ENCODE data around the gene ADORA1.

Gene ADORA1

DNA sequence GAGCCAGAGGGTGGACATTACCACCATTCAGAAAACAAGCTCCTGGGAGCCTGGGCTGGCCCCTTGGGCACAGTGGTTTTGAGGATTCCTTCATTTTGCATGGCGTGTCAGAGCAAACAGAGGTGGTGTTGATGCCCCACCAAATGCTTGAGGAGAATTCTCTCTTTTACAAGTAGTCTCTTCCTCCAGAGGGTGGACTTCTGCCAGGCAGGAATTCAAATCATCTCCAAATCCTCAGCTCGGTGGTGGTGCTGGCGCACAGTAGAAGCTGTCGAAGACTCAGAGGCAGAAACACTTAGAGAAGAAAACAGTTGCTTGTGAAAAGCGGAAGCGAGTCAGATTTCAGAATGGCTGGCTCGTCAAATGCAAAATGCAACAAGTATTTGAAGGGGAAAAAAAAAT is 62.4 kb downstream of the ADORA1 start:
- DNase-seq, result no peak

DNA sequence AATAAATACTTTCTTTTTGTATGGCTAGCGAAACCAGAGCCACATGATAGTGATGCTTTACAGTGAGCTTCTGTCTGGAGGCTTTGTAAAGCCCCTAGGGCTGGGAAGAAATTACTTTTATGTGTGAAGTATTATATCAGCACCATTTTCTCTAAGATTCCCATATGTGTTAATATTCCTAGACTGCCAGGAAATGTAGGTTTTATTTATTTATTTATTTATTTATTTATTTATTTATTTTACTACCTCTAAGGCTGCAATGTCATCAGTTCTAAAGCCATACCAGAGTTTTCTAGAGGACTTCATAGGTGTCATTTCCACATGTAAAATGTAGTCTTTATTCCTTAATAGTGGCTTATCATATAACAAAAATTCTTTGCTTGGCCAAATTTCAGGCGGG is 63.4 kb downstream of the ADORA1 start:
- DNase-seq, result no peak

DNA sequence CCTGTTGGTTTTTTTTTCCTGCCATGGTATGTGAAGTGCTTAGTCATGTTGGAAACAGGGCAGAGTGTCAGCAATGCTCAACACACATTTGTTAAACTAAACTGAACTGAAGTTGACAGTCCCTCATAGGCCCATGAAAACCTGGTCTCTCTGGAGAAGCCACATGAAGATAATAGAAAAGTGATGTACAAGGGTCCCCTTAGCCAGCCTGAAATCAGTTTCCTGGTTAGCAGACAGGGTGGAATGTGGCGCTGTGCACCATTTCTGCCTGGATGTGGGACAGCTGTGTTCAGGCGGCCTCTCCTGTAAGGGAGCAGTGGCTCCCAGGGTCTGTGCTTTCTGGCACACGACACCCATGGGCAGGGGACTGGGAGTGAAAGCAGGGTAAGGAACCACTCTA is 68.8 kb downstream of the ADORA1 start:
- no peak for DNase-seq

DNA sequence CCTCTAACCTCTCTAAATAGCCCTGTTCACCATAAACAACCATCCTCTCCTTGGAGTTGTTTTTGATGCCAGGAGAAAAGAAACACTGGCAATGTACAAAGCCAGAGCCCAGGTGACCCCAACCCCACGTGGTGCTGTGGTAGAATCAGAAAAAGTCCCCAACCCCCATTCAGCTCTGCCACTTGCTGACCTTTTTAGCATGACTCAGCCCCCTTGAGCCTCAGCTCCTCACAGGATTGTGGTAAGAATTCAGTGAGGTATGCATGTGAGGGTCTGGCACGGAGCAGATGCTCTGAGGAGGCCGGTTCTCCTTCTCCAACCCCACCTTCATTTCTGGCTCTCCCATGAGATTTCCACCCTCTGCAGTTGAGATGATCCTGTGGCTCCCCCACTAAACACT is 70.1 kb downstream of the ADORA1 start:
- no peak for DNase-seq

DNA sequence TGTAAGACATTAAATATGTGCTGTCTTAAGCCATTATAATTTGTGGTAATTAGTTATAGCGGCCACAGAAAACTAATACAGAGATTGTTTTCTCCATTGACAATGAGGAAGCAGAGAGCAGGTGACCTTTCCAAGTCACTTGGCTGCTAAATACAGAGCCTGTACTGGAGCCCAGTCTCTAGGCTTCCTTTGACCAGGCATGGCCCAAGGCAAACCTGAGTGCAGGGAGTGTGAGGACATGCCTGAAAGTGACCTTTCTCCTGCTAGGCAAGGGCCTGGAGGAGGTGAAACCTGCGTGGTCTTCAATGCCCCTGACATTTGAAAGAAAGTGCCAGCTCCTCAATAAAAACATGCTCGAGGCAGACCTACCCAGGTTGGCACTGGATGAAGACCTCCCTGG is 71.5 kb downstream of the ADORA1 start:
- no peak for DNase-seq

DNA sequence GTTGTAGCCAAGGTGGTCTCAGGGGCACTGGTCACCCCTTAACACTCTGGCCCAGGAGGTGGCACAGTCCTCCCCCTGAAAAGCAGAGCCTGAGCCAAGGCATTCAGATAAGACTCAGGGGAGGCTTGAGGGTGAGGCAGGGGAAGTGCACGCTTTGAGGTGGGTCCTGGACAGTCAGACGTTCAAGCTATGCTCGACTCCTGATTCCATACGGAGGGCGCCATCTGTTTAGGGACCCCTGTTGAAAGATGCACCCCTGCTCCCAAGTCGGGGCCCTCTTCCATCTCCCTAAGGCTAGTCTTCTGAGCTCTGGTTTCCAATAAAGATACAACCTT is 71.9 kb downstream of the ADORA1 start:
- no peak for DNase-seq

DNA sequence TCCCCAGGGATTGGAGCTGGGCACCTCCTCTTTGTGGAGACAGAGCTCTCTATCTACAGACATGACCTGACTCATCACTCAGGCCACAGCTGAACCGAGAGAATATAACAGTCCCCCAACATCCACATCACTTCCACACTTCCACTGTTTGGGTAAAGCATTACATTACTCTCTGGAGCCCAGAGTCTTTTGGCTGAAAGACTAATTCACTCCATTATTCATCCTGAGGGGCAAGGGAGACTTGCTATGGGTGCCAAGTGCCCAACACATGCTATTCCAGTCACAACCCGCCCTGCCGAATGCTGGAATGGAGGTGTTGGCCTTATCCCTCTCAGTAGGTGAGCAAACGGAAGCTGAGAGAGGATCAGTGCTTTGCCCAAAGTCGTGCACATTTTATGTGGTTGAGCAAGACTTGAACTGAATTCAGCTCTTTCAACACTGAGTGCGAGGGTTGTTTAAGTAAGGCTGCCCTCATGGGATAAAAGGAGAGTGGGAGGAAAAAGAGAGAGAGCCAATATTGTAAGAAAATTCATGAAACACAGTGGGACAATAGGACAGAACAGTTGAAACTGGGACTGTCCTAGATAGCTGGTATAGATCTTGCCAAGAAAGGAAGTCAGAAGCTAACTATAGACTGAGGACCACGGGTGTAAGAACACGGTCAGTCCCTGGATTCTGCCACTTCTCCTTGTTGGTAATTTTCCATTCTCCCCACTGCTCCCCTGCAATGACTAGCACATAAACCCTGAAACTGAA is 72.5 kb downstream of the ADORA1 start:
- DNase-seq, result peak; percentile 24 to 32

DNA sequence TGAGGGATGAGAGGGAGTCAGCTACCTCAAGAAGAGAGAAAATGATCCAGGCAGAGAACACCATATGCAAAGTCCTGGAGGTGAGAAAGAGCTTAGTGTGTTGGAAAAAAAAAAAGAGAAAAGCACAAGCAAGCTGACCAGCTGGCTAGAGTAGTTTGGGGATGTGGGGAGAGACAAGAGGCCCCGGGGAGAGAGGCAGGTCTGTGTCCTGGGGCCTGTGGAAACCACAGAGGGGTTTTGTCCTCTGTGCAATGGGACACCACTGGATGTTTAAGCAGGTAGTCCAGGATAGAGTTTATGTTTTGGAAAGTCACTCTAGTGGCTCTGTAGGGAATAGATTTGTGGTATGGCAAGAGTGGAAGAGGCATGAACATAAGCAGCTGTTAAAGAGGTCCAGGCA is 73.4 kb downstream of the ADORA1 start:
- no peak for DNase-seq

DNA sequence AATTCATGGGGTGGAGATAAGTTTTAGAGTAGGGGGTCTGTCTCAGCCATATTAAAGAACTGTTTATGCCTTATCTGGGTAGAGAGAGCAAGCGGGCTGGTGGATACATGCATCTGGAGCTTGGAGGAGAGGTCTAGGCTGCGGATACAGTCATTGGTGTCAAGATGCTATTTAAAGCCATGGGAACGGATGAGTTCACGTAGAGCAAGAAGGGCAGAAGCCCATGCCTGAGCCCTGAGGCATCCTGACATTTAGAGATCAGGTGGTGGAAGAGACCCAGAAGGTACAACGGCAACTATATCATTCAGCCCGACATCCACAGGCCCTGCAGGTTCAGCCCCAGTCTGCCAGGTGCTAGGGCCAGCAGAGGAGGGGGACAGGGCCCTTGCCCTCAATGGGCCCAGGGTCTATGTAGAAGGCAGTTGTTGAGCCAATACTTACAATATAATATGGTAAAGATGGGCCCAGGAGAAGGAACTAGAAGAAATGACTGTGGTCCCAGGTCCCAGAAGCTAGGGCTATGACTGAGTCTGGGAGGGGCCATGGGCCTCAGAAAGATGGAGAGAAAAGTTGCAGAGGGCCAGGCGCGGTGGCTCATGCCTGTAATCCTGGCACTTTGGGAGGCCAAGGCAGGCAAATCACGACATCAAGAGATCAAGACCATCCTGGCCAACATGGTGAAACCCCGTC is 74.1 kb downstream of the ADORA1 start:
- DNase-seq, result no peak

DNA sequence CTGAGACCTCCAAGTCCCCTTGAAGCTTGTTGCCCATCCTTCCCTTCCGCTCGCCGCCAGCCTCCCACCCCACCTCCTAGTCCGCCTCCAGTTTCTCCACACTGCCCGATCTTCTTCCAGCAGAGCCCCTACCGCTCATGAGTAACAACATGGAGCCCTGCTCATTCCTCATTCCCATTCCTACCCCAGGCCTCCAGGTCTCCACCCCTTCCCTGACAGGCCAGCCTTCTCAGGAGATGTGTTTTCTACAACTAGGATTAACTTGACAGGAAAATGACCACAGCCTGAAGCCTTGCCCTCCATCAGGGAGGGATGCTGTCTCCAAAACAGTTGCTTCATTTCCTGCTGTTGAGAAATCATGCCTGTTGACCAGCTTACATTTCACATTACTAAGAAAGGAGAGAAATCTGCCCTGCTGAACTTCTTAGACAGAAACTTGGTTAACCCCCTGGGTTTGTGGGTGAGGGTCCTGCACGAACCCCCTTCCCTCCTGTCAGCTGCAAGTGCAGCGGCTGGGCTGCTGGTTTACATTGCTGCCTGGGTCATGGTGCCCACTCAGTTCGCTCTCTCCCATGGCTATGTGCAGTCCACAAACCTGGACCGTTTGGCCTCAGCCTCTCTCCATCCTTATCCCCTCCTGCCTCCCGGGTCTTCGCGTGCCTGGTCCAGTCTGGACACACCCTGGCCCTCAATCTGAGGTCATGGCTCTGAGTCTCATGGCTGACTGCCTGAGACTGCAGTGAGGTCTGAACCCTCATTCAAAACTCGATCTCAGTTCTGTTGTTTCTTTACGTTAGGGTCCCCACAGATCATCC is 75.1 kb downstream of the ADORA1 start:
- DNase-seq, result peak; percentile 84 to 85

DNA sequence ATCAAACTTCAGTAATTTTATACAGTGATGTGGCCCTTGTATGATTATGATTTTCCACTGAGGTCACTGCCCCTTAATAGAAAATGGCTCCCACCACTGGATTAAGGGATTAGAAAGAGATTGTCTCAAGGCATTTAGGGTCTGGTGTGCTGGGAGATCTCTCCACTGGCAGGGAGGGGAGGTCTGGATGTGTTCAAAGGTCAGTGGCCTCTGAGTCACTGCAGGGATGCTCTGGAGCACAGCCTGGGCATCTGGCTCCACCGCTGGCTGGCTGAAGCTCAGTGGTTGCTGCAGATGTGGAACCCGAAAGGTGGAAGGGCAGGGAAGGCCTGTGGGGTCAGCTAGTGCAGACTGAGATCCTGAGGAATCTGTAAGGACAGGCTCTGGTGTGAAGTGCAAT is 77.2 kb downstream of the ADORA1 start:
- DNase-seq, result no peak

DNA sequence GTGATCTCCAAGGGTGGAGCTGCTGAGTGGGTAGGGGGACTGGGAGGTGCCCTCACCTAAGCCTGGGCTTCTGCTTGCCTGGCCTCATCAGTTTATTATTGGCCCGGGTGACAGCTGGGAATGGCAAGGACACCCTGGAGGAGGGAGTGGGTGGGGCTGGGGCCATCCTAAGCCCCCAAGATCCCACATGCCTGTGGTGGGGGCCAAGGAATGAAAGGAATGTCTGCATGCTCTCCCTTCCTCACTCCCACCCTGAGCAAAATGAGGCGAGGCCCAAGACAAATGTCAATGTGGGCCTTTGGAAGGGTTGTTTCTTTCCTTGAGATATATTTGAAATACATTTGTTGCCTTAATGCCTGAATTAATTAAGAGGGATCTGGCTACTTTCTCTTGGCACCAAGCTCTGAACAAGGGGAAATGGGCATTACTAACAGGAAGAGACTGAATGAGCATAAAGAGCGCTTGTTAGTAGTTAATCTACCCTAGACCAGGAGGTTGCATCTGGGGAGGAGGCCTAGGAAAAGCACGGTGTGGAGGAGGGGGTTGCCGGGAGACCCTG is 78.7 kb downstream of the ADORA1 start:
- no peak for DNase-seq

DNA sequence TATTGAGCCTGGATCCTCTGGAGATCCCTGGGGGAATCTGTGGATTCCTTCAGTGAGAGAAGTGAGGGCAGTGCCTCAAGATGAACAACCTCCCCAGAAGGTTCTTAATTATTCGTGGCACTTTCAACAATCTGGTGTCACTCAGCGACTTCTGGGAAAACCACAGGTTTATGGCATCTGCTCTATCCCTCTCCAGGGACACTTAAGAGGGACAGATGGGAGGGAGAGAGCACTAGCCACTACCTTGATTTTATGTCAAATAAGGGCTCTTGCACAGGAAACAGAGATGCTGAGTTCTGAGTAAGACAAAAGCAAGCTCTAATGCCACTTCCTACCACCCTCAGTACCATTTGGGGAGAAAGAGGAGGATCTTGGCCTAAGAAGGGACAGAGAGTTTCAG is 80.2 kb downstream of the ADORA1 start:
- DNase-seq, result no peak

DNA sequence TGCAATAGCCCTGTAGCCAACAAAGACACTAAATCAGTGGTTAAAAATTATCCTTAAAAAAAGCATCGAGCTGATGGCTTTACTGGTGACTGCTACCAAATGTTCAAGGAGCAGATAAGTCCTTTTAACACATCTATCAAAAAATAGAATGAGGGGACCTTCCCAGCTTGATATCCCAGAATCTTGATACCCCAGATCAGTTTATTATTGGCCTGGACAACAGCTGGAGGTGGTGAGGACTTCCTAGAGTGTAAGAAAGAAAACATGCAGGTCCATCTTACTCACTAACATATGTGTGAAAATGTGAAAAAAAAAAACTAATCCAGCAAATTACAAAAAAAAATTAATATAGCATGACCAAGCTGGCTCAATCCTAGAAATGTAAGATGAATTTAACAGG is 80.7 kb downstream of the ADORA1 start:
- no peak for DNase-seq

DNA sequence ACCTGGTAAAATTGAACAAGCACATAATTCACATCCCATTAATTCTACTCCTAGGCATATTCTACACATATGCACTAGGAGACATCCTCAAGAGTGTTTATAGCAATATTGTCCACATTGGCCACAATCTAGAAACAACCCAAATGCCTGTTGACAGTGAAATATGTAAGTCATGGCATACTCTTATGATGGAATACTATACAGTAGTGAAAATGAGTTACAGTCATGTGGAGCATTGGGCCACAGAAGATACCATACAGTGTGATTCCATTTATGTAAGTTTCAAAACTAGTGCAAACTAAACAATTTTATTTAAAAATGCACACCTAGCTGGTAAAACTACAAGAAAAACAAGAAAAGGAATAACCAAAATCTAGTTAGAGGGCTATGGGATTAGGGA is 82.8 kb downstream of the ADORA1 start:
- no peak for DNase-seq

DNA sequence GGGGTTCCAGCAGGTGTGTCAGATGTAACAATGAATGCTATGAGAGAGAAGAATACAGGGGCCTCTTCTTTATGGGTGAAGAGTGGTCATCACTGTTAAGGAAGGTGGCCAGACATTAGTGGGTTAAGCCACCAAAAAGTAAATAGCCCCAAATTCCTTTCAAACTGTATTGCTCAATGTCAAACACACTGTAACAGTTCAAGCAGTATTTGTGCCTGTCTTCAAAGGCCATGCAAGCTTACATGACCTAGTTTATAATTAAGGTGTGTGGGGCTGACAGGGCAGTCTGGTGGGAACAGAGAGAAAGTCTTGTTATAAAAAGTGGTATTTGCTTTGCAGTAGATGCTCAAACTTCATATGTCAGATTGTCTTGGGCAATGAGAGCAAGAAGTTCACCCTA is 83.5 kb downstream of the ADORA1 start:
- no peak for DNase-seq

DNA sequence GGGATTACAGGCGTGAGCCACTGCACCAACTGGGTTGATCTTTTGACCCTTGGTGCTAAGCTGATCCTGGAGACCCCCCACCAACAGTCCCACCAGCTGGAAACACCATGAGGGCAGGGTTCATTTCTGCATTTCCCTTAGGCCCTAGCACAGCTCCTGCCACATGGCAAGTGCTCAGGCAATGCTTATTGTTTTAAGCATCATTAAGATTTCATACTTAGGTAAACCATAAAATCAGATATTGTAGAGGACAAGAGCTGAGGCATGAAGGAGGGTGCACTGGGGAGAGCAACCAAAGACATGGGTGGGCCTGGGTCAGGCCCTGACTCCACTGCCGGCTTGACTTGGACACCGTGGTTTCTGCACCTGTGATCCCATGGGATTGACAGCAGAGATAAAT is 84.3 kb downstream of the ADORA1 start:
- DNase-seq, result no peak

DNA sequence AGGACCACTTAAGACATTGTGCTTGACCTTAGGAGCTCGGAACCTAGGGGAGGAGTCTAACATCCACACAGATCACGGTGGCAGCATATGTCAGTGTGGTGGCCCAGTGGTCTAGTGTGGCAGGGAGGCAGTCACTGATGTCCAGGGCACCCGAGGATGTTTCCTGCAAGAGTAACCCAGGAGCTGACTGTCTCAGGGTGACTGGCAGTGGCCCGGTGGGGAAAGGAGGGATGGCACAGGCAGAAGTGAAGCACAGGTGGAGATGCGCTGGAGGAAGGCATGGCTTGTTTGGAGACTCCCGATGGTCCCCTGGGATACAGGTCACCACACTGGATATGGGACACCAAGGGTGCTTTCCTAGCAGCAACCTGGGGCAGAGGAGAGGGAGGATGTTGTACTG is 85.6 kb downstream of the ADORA1 start:
- no peak for DNase-seq

DNA sequence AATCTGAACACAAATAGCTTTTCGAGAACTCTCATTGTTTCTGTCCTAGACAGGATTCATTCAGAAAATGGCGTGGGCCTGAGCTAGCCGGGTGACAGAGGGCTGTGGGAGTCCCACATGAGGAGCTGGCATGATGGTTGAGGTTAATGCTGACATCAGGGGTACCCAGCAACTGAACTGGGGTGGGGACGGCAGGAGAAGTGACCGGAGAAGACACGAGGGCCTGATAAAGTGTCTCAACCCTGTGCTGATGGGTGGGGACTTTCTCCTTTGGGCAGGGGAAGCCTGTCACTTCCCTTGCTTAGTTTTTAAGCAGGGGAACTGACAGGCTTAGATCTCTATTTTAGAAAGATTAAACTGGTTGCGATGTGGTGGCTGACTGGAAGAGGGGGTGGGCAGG is 87.3 kb downstream of the ADORA1 start:
- no peak for DNase-seq

DNA sequence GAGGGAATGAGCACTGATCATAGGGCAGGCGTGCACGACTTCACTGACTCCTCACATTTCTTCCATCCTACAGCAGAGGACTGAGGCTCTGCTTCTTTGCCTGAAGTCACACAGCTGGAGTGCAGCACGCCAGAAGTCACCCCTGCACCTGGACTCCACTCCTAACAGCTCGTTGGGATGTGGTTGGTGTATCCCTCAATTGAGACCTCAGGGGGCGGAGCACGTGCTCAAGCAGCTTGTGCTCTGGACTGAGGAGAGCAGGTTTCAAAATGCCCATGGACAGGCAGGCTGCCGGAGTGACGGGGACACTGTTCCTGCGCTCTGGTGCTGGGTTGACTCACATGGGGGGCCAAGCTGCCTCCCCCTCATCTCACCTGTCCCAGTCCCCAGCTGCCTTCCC is 88.0 kb downstream of the ADORA1 start:
- no peak for DNase-seq

DNA sequence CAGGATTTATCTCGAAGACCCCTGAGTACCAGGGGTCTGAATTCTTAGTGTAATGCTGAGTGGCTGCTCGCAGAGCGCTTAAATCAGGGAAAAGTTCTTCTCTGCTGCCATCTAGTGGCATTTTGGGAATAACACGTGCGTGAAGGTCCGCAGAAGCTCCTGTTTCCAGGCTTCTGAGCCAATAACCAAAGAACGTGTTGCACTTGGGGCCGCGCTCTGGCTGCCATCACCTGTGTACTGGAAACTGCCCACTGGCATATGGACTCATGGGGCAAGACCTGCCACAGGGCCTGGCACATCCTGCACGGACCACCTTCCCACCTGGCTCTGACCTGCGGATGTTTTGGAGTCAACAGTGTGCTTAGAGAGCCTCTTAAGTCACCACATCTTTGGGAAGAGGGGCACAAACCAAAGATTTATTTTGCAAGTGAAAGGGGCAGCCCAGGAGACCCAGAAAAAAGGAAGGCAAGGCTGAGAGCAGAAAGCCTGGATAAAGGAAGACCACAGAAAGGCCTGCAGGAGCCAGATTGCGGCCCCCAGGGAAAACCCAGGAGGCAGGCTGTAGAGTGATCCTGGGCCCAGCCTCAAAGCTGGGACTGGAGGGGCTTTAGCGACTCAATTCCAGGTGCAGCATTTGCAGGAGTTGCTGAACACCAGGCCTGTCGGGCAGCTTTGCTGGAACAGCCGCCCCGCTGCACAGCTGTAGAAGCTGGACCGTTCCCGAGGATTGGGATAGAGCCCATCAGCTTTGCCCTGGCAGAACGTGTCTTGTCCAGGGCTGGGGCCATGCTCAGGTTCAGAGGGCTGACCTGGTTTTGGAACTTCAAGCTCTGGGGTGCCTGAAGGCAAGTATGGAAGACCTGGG is 89.0 kb downstream of the ADORA1 start:
- peak; percentile 59 to 61 for DNase-seq
